Gastroesophageal sphincter (tissue), 3 donors: ENCODE results near the gene PRKCQ.

Source experiments
- POLR2AphosphoS5 ChIP-seq: sonication (generic); formaldehyde crosslinking; IDR thresholded peaks from one replicate; pipeline ENCODE4 v1.6.1; 2017; ENCODE audit warnings: antibody characterized with exemption
- TF ChIP-seq, protein P1 (sequence below), 4 experiments: fragments of 200-600 bp in 2 of 4; fragments of 450-650 bp in 2 of 4; sonication (generic) in 1 of 4; IDR thresholded peaks; one replicate each; pipeline ENCODE4 v1.5.1; 2017 to 2019; ENCODE audit warnings: antibody characterized with exemption in 4 of 4, mild to moderate bottlenecking in 2 of 4, moderate library complexity in 2 of 4

DNA sequence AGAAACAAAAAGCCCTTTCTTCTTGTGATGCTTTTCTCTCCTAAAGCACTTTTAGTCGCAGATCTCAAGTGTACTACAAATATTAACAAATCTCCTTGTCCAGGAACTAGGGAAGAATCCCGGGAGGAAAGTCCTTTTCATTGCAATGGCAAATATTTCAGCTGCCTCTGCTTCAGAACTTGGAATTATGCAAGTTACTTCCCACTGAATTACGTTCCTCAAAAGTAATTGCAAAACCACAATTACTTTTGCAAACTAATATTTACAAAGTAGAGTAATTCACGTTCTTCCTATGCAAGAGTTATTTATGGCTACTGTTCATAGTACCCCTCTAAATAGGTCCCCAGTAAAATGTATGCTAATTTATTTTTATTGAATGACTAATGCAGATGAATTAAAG is 14.5 kb downstream of the PRKCQ start:
- TF ChIP-seq, protein P1, sequence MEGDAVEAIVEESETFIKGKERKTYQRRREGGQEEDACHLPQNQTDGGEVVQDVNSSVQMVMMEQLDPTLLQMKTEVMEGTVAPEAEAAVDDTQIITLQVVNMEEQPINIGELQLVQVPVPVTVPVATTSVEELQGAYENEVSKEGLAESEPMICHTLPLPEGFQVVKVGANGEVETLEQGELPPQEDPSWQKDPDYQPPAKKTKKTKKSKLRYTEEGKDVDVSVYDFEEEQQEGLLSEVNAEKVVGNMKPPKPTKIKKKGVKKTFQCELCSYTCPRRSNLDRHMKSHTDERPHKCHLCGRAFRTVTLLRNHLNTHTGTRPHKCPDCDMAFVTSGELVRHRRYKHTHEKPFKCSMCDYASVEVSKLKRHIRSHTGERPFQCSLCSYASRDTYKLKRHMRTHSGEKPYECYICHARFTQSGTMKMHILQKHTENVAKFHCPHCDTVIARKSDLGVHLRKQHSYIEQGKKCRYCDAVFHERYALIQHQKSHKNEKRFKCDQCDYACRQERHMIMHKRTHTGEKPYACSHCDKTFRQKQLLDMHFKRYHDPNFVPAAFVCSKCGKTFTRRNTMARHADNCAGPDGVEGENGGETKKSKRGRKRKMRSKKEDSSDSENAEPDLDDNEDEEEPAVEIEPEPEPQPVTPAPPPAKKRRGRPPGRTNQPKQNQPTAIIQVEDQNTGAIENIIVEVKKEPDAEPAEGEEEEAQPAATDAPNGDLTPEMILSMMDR (IDR thresholded peaks at IDR 0.05), result no peak
- TF ChIP-seq POLR2AphosphoS5, result no peak
